ENCODE data around the gene MACROD1.
"Not testable (repeated sequence)": the region's sequence is repeated elsewhere in the genome, so short reads cannot be mapped to it uniquely, and the experiment has no call there.

MACROD1 gene

DNA sequence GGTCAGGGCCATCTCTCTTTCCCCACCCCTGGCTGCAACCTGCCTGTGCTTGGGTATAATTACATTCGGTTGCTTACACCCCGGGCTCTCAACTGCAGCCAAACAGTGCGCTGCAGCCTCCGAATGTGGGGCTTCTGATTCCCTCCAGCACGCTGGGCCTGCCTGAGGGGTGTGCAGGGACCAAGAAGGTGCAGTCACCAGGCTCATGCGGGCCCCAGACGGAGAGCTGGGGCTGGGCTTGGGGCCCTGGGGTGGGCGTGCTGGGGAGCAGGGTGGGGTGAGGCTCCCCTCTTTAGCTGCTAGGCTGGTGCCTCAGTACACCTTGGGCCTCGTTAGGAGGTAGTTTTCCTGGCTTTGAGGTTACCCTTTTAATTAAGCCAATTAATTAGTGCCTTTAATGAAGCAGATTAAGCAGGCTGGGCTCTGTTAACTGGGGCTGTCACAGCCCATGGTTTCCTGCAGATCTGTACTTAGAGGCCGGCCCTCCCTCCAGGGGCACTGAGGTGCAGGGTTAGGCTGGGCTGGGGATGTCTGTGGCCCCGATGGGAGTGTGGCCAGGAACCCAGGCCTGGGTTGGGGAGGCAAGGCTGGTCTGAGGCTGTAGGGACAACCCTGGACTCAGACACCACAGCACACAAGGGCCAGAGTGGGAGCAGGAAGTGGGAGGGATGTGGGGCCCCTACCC, 112.8 kb downstream of the MACROD1 start:
- no peak for DNase-seq

DNA sequence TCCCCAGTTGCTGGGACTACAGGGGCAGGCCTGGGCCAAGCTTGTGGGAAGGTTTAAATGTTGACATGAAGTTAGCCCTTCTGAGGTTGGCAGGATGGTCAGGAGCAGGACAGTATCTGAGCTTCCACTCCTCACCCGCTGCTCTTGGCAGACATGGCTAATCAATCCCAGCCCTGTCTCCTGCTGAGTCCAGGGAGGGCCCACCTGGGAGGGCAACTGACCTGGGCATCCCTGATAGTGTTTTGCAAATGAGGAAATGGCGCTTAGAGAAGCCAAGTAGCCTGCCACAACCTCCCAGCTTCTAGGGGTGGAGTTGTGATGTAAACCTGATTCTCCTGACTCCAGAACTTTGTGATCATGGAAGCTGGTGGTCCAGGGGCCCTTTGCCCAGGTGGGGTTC, 113.5 kb downstream of the MACROD1 start:
- DNase-seq, result no peak

DNA sequence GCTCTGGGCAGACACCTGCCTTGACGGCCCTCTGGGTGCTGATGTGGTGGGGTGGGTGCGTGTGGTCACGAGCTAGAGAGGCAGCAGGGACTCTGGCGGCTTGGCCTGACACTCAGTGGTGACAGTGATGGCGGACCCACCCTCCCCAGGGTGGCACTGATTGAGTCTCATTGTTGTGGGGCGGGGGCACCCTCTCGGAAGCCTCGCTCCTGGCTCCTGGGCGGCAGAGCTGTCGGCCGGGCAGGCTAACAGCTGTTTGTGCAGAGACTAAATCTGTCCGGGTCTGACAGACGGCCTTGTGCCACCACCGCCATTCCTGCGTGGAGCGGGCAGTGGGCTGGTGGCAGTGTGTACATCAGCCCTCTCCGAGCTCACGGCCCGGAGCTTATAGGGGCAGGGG, 114.6 kb downstream of the MACROD1 start:
- DNase-seq, result no peak

DNA sequence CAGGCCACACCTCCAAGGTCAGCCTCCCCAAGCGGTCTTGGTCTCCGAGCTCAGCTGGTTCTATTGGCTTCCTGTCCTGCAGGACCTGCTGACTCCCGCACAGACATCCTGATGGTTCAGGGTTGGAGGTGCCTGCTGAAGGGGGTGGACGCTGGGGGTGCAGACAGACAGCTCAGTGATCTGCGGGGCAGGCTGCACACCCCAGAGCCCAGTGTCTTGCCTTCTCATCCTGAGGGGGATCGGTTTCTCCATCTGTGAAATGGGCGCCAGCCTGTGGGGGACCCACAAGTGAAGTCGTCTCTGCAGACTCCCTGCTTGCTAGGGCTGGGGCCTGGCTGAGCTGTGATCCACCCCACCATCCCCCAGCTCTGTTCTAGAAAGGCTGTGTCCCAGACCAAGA, 116.4 kb downstream of the MACROD1 start:
- DNase-seq, result no peak

DNA sequence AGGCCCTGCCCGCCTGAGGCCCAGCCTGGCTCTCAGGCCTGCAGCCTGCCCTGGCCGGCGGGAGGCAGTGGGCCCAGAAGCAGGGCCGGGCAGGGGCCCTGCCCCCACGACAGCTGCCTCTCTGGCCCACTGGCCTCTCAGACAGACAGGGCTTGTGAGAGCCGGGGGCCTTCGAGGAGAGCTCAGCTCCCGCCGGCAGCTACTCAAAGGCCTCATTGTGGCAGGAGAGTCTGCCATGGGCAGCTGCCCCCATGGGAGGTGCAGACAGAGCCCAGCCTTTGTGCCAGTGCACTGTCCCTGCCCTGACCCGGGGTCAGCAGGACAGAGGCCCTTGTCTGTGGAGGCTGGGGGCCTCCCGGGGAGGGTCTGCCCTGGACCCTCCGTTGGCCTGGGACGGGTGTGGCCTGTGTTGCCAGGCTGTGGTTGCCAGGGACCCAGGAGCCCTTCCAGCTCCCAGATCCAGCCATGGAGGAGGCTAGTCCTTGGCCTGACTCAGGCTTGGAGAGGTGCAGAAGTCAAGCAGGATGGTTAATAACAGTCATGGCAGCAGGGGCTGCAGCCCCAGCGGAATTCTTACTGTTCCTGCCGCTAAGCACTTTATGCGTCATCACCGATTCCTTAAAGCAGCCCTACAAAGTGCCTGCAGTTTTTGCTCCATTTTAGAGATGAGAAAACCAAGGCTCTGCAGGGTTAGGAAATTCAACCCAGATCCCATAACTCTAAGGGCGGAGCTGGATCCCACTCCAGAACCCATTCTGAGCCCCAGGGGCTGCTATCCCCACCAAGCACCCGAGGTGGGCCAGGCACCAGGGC, 117.7 kb downstream of the MACROD1 start:
- no peak for DNase-seq

DNA sequence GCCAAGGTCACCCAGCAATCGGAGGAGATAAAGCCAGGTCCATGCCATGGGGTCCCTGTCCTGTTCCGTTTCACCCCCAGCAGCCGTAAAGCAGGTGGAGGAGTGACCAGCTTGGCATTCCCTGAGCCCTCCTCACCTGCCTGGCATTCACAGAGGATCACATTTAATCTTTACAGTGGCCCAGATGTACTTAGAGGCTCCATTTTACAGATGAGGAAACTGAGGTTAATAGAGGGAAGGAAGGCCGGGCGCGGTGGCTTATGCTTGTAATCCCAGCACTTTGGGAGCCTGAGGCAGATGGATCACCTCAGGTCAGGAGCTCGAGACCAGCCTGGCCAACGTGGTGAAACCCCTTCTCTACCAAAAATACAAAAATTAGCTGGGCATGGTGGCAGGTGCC, 118.5 kb downstream of the MACROD1 start:
- not testable (repeated sequence) for DNase-seq

DNA sequence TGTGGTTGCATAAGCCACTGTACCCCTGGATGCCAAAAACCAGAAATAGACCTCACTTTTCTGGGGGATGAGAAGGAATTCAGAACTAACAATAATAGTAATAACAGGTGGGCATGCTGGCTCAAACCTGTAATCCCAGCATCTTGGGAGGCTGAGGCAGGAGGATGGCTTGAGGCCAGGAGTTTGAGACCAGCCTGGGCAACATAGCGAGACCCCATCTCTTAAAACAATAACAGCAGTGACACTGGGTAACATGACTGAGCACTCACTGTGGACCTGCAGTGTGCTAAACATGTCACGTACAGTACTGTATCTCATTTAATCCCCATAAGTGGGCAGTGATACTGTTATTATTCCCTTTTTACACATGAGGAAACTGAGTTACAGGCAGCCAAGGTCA, 120.2 kb downstream of the MACROD1 start:
- DNase-seq, result no peak

DNA sequence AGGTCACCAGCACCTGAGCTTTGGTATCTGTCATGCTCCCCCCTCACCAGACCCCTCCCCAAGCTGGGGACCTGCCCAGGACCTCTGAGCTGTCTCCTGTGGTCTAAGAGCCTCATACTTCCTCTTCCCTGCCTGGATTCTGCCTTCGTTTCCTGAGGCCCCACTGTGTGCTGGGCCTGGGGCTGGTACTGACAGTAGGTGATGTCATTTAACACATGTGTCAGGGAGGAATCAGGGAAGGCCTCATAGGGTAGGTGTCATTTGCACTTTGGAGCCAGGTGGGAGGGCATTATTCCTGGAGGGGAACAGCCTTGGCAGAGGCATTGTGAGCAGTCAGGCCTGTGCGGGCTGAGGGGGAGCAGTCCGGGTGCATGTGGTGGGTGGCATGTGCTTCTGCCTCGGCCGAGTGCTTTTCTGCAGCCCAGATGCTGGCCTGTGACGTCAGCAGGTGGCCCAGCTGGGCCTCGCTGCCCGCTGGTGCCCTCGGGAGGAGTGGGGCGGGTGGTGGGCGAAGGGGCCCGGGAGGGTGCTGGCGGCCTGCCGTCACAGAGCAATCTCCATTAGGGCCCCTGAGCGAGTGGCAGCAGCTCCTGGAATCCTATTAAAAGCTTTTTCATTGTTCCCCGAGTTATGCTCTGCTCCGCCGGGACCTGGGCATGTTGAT, 121.1 kb downstream of the MACROD1 start:
- DNase-seq, result peak; percentile 25

DNA sequence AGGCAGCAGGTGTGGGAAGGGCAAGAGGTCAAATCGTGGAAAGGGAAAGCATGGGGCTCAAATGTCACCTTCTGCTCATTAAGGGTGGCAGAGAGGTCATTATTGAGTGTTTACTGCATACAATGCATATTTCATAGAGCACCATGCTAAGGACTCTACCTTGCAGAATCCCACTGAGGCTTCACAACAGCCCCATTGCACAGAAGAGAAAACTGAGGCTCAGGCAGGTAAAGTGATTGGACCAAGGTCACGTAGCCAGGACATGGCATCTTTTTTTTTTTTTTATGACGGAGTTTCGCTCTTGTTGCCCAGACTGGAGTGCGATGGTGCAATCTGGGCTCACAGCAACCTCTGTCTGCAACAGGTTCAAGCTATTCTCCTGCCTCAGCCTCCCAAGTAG, 122.4 kb downstream of the MACROD1 start:
- no peak for DNase-seq

DNA sequence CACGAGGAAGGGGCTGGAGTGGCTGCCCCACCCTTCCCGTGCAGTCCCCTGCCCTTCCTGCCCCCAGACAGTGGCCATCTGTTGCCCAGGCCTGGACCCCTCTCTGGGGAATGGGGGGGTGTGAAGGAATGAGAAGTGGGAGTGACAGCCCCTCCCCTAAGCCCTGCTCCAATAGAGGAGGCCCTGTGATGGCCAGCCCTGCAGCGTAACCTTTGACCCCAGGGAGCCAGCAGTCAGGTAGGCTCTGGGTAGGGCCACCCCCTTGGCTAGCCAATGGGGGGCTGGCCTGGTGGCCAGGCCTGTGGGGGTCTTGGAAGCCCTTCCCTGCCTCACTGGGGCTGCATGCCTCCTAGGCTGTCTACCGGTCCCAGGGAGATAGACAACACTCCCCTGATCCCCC, 123.6 kb downstream of the MACROD1 start:
- DNase-seq, result no peak

DNA sequence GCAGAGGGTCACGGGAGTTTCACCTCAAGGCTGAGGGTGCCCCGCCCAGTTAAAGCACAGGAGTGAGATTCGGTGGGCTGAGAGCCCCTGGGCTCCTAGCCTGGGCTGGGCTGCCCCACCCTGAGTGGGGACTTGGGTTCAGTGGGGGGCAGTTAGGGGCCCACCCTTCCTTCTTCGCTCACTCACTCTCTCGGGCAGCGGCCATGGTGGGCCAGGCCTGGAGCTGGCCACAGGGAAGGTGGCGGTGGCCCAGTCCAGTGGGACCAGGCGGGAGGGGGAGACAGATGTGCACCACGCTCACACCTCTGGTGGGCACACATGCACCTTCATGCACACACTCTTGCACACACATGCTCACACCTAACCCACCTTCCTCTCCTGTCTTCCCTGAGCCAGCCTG, 124.1 kb downstream of the MACROD1 start:
- DNase-seq, result no peak

DNA sequence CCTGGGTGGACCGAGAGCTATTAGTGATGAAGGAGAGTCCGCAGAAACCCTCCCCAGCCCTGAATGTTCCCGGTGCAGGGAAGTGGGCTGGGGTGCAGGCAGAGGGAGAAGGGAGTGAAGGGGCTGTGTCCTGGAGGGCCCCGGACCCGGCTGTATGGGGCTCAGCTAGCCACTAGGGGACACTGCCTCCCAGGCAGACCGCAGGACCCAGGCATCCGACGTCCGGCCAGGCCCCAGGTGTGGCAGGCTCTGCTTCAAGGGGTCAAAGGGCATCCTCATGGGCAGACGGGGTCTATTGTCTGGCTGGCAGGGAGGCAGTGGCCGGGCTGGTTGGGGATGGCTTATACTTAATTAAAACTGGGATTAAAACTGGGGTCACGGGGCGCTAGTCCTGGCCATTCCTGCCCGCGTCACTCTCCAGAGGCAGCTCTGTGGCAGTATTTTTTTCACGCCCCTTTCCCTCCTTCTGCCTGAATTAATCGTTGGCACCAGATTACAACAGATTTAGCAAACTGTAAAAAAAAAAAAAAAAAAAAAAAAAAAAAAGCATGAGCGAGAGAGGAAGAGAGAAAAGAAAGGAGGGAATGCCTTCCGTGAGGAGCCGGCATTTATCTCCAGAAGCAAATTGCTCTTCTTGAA, 125.1 kb downstream of the MACROD1 start:
- no peak for DNase-seq

DNA sequence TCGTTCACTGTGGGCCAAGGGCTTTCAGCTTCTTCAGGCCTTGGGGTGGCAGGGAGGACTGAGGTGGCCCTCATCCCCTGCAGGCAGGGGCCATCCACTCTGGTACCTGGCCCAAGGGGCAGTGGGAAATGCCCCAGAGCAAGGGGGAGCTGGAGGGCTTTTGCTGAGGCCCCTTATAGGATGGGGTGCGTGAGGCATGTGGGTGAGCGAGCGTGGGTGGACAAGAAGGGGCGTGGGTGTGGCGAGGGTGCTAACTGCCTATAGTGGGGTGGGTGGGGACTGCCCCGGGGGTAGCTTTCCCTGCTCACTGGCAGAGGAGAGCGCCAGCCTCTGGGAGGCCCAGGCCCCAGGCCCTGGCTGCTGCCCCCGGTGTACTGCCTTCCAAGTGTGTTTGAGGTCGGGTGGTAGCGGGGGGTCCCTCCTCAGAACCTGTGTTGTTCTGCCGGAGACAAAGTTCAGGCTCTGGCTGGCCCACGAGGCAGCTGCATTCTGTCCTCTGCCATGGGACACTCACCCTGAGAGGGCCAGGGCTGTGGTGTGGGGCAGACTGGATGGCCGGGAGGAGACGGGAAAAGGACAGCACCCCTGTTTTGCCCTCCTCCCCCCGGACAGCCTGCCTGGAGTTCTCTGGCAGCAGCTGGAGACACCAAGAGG, 126.8 kb downstream of the MACROD1 start:
- no peak for DNase-seq

DNA sequence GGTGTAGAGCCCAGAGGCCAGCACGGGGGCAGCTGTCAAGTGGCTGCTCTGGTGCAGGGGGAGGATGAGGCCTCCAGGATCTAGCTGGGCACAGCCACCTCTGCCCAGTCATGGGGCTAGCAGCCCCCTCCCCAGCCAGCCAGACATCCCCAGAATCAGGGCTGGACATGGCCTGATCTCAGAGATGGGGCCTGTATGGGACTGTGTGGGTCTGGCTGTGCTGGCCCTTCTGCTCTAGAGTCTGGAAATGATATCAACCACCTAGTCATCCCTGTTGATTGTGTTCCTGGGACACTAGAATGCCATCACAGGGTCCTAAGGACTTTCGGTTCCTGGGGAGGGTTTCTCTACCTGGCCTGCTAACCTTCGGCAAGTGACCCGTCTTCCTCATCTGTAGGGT, 127.4 kb downstream of the MACROD1 start:
- DNase-seq, result no peak

DNA sequence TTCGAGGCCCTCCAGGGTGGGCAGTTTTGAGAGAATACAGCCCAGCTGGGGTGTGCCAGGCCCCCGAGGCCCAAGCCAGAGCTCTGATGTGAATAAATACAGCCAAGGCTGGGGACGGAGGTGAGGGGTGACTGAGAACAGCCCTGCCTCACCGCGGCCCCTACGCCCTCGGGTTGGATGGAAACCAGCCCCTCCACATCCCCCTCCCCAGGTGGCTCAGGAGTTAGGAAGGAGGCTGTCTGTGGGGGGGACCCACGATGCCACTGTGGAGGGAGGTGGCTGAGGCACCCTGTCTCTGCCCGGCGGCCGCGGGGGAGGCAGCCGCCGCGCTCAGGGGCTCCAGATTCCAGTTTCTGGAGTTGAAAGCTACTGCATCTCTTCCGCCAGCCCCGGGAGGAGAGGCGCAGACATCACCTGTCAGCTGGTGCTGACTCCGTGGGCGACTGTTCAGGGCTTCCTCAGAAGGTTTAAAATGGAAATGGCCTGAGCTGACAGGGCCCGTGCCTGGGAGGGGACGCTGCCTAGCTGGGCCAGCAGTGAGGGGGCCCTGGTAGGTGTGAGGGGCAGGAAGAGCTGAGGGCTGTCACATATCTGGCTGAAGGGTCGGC, 128.8 kb downstream of the MACROD1 start:
- DNase-seq, result no peak

DNA sequence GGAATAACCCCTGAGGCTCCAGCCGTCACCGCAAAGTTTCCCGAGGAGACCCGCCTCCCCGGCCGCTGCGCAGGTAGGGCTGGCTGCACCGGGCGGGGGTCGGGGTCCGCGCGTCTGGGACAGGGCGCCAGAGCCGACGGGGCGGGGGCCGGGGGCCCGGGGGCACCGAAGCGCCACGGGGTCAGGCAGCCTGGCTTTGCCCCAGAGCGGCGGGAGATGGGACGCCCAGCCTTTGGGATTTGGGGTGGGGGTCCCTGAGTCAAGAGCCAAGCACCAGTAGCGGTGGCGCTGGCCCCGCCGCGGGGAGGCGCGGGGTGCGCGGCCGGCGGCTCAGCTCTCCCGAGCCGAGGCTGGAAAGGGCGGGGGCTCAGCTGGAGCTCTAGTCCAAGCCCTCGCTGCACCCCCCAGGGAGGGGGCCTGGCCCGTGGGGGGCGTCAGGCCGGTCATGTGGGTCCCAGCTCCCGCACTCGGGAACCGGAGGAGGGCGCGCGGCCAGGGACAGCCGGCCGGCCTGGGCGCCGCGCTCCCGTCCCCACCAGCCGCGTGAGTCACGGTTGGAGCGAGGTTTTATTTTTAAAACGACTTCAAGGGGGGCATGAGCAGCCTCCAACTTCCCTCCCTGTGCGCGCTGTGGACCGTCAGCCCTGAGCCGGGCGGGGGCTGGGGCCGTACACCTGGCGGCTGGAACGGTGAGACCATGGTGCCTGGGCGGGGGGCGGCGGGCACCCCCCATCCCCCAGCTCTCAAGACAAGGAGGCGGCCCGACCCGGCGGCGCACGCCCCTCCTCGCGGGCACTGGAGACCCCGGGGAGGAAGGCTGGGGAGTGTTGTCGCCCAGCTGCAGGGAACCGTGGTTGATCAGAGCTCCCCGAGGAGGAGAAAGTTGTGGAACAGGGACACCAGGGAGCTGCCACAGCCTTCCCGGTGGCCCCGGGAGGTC, 129.6 kb downstream of the MACROD1 start:
- DNase-seq, result peak; percentile 24

DNA sequence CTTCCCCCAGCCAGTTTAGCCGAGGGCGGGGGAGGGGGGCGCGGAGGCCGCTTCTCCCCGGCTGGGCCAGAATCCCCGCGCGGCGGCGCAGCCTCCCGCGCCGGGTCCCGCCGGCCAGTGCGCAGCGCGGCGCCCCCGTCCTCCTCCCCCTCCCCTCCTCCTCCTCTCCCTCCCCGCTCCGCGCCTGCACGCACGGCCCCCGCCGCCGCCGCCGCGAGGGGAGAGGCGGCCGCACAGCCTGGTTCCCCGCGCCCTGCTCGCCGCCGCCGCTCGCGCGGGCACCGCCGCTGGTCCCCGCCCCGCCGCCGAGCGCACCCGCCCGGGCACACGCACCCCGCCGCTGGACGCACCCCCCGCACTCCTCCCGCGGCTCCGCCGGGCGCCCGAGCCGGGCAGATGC, 130.3 kb downstream of the MACROD1 start, which contains the start of gene FLRT1:
FLRT1 (plus strand) TSS at position 356 of the 400 bp plus-strand sequence. CDS start 80,337 bp downstream, outside the sequence.
- DNase-seq, result no peak

DNA sequence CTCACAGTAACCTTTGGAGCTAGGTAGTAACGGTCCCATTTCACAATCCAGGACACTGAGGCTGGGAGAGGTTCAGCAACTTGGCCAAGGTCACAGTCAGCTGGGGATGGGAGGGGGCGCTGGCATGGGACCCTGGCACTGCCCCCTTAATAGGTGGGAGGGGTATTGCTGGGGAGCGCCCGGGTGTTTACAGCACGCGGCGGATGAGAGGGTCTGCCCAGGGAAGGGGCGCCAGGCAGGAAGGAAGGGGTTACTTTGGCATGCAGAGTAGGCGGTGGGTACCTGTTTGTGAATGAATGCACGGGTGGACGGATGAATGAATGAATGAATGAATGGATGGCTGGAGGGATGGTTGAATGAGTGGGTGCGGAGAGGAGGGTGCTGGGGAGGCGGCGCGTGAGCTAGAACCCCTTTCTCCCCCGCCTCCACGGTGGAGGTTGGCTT, 130.8 kb downstream of the MACROD1 start:
- no peak for DNase-seq

DNA sequence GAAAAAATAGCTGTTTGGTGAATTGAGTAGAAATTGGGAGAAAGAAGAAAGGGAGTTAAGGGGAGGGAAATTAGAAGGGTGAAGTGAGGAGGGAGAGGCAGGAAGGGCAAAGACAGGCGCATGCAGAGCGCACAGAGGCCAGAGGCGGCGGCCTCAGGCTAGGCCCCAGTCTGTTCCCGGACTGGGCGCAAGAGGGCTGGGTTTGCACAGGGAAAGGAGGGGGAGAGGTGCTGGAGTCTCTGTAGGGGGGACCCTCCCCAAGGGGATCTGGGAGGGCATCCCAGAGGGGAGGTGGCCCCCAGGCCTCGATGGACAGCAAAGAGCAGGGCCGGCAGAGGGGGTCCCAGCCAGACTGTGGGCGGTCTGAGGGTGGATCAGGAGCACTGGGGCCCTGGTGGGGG, 131.5 kb downstream of the MACROD1 start:
- DNase-seq, result no peak

DNA sequence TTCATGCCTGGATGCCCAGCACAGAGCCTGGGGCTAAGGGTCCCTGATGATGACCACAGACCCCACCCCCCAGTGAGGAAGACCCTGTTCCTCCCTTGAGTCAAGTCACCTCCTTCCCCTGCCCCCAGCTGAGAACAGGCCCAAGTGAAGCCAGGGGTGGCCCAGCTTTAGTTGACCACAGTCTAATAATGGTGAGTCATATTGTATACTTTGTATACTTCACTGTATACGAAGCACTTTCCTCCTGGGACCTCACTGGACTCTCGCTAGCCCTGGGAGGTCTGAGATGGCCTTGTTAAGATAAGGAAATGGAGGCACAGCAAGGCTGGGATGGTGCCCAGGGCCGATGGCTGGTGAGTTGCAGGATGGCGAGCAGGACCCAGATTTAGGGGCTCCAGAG, 133.9 kb downstream of the MACROD1 start:
- DNase-seq, result no peak

DNA sequence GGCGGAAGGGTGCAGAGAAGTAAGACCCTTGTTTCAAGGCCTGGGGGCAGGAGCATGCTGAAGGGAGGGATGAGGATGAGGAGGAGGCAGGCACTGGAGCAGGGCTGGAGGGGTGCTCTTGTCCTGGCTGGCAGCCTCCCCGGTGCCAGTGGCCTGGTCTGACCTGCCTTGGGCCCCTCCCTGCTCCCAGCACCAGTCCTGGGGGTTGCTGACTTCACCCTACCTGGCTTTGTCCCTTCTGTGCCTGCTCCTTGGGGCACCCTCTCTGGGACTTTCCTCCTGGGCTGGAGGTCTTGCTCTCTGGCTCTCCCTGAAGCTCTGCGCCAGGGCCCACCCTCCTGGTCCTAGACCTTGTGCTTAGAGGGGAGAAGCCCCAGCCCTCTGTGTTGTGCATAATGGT, 134.9 kb downstream of the MACROD1 start:
- DNase-seq, result no peak

Data from MV-4-11 (cell line).